Trophoblast cell (in vitro differentiated cells and primary cell): ENCODE results near the gene AVL9.
A peak's percentile ranks its signal among the peaks of the same experiment; 100 is the strongest.

Source experiments
- DNase-seq, 2 donors: peaks; one replicate each; pipeline ENCODE4 v3.0.0-alpha.2; 2016
- H2AFZ ChIP-seq: 2 replicates; pipeline ENCODE4 v1.6.1; 2013; ENCODE audit warnings: low read length, moderate library complexity, mild to moderate bottlenecking; ENCODE audit not compliant: insufficient read depth, poor library complexity
- H2AK5ac ChIP-seq: 2 replicates; pipeline ENCODE4 v1.6.1; 2013; ENCODE audit warnings: mild to moderate bottlenecking, low read length
- H2BK120ac ChIP-seq: 2 replicates; pipeline ENCODE4 v1.6.1; 2013; ENCODE audit warnings: low read length, mild to moderate bottlenecking, moderate library complexity; ENCODE audit not compliant: insufficient read depth, poor library complexity
- H2BK12ac ChIP-seq: 2 replicates; pipeline ENCODE4 v1.6.1; 2013; ENCODE audit warnings: mild to moderate bottlenecking, low read length, moderate library complexity
- H2BK5ac ChIP-seq: 2 replicates; pipeline ENCODE4 v1.6.1; 2013; ENCODE audit warnings: low read length, low read depth, moderate library complexity, mild to moderate bottlenecking; ENCODE audit not compliant: poor library complexity
- H3K14ac ChIP-seq: 2 replicates; pipeline ENCODE4 v1.6.1; 2013; ENCODE audit warnings: mild to moderate bottlenecking, low read length
- H3K18ac ChIP-seq: 2 replicates; pipeline ENCODE4 v1.6.1; 2013; ENCODE audit warnings: mild to moderate bottlenecking, low read length
- H3K23ac ChIP-seq: 2 replicates; pipeline ENCODE4 v1.6.1; 2013; ENCODE audit warnings: low read length
- H3K27ac ChIP-seq: 2 replicates; pipeline ENCODE4 v1.5.1; 2013; ENCODE audit warnings: low read depth, mild to moderate bottlenecking, inconsistent platforms, low read length, moderate library complexity
- H3K27me3 ChIP-seq: 2 replicates; pipeline ENCODE4 v1.6.1; 2013; ENCODE audit warnings: inconsistent platforms, mild to moderate bottlenecking, low read length, moderate library complexity; ENCODE audit not compliant: insufficient read depth
- H3K36me3 ChIP-seq, 2 experiments: 1 replicate in 1 of 2; 2 replicates in 1 of 2; pipeline ENCODE4 v1.6.1; 2013; ENCODE audit warnings: low read length in 2 of 2, mild to moderate bottlenecking in 2 of 2, moderate library complexity in 1 of 2; ENCODE audit not compliant: insufficient read depth in 2 of 2, control insufficient read depth in 1 of 2
- H3K4ac ChIP-seq: 2 replicates; pipeline ENCODE4 v1.6.1; 2013; ENCODE audit warnings: low read depth, mild to moderate bottlenecking, low read length, moderate library complexity
- H3K4me1 ChIP-seq, 2 experiments: 1 replicate in 1 of 2; 2 replicates in 1 of 2; pipeline ENCODE4 v1.6.1; 2013; ENCODE audit warnings: low read length in 2 of 2, mild to moderate bottlenecking in 2 of 2, moderate library complexity in 1 of 2; ENCODE audit not compliant: insufficient read depth in 2 of 2, control insufficient read depth in 1 of 2
- H3K4me2 ChIP-seq: 2 replicates; pipeline ENCODE4 v1.6.1; 2013; ENCODE audit warnings: inconsistent platforms, mild to moderate bottlenecking, low read length, moderate library complexity
- H3K4me3 ChIP-seq: 2 replicates; pipeline ENCODE4 v1.5.1; 2013; ENCODE audit warnings: mild to moderate bottlenecking, low read depth, low read length, inconsistent platforms
- H3K79me1 ChIP-seq: one replicate; pipeline ENCODE4 v1.6.1; 2013; ENCODE audit warnings: low read length
- H3K79me2 ChIP-seq: 2 replicates; pipeline ENCODE4 v1.6.1; 2013; ENCODE audit warnings: low read length, mild to moderate bottlenecking; ENCODE audit not compliant: control insufficient read depth, insufficient read depth, poor library complexity
- H3K9ac ChIP-seq: 2 replicates; pipeline ENCODE4 v1.6.1; 2013; ENCODE audit warnings: mild to moderate bottlenecking, low read length
- H3K9me3 ChIP-seq: 2 replicates; pipeline ENCODE4 v1.6.1; 2013; ENCODE audit warnings: low read depth, mild to moderate bottlenecking, control low read depth, inconsistent platforms, low read length; ENCODE audit not compliant: insufficient read depth
- H4K12ac ChIP-seq: 2 replicates; pipeline ENCODE4 v1.6.1; 2013; ENCODE audit warnings: low read depth, mild to moderate bottlenecking, low read length, moderate library complexity
- H4K8ac ChIP-seq: 2 replicates; pipeline ENCODE4 v1.6.1; 2013; ENCODE audit warnings: low read depth, mild to moderate bottlenecking, low read length, moderate library complexity
- H4K91ac ChIP-seq: one replicate; pipeline ENCODE4 v1.6.1; 2013; ENCODE audit warnings: low read depth, mild to moderate bottlenecking, low read length, moderate library complexity
- WGBS: extraction: QIAGEN DNeasy Blood & Tissue Kit; methylation state at CpG from one replicate; pipeline ENCODE4 v1.1.7; 2013; ENCODE audit warnings: missing lambda C conversion rate; ENCODE audit not compliant: insufficient read length, insufficient coverage; ENCODE audit errors: extremely low coverage; 5-methylcytosine and 5-hydroxymethylcytosine counted together

AVL9 gene

DNA sequence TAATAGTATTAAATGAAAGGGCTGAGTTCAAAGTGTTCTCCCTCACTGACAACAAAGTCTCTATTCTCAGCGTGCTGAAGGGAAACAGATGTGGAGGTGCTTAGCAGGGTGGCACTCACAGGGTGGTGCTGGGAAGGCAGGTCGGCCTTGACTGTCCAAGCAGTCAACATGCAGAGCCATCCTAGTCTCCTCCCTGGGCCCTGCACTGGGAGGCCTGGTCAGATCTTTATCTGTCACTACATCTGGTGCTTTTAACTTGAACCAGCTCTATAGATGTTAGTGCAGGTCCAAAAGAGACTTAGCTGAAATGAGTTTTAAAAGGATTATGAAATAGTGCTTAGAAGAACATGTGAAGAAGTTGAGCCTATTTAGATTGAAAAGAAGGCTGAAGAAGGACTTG, 82.1 kb downstream of the AVL9 start:
- no peak overlapping the region for H2AFZ ChIP-seq
- H3K9ac ChIP-seq: no peak overlapping the region
- no peaks in the 10 kb centered on the region for H3K79me1 ChIP-seq
- no peak overlapping the region for H3K4me2 ChIP-seq
- no CpG with 5 or more reads among the region's 2 CpGs for WGBS
- no peak overlapping the region for H2AK5ac ChIP-seq
- no peaks in the 10 kb centered on the region for H3K79me2 ChIP-seq
- no peaks in the 10 kb centered on the region for H3K9me3 ChIP-seq
- H3K4me1 ChIP-seq: peaks cover 0 to 2% of the 10 kb centered on the region in 2 experiments
- peaks cover 10% of the 10 kb centered on the region in 2 experiments for H3K36me3 ChIP-seq
- H2BK12ac ChIP-seq: no peak overlapping the region
- DNase-seq: no peak
- H2BK120ac ChIP-seq: no peak overlapping the region
- H3K4ac ChIP-seq: no peak overlapping the region
- no peak overlapping the region for H4K12ac ChIP-seq
- no peak overlapping the region for H3K14ac ChIP-seq
- H3K18ac ChIP-seq: no peak overlapping the region
- H3K23ac ChIP-seq: no peak overlapping the region
- H3K27ac ChIP-seq: no peak overlapping the region
- no peak overlapping the region for H2BK5ac ChIP-seq
- no peak overlapping the region for H3K4me3 ChIP-seq
- H4K91ac ChIP-seq: no peak overlapping the region
- H3K27me3 ChIP-seq: no peaks in the 10 kb centered on the region
- no peak overlapping the region for H4K8ac ChIP-seq

DNA sequence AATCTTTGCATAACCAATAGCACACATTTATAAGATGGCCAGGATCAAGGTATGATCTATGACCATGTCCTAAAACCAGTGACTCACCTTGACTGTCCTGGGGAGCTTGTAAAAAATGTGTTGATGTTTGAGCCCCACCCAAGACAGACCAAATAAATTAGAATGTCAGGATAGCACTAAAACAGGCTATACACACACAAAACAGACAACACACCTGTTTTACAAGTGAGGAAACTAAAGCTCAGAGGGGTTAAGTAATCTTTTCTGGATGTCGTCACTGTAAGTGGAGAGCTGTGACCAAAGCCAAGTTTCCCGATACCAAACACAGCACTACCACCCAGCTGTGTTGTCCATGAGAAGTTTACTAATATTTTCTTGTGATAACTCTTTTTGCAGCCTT, 84.5 kb downstream of the AVL9 start:
- Histone ChIP-seq H3K14ac (no peak overlapping the region), H2AFZ (no peak overlapping the region), H2BK12ac (no peak overlapping the region), H3K4me2 (no peak overlapping the region), H3K4me3 (no peak overlapping the region), H3K27ac (no peak overlapping the region), H3K79me1 (no peaks in the 10 kb centered on the region), H3K36me3 (peaks cover 15 to 17% of the 10 kb centered on the region in 2 experiments), H4K8ac (no peak overlapping the region), H2BK5ac (no peak overlapping the region), H3K79me2 (no peaks in the 10 kb centered on the region), H3K9me3 (no peaks in the 10 kb centered on the region), H3K27me3 (no peaks in the 10 kb centered on the region), H2AK5ac (no peak overlapping the region), H3K9ac (no peak overlapping the region), H3K18ac (no peak overlapping the region), H3K4me1 (peaks cover 0 to 2% of the 10 kb centered on the region in 2 experiments), H4K12ac (no peak overlapping the region), H2BK120ac (no peak overlapping the region), H3K23ac (no peak overlapping the region), H4K91ac (no peak overlapping the region), H3K4ac (no peak overlapping the region)
- no peak for DNase-seq
- WGBS: no CpG with 5 or more reads among the region's 2 CpGs

DNA sequence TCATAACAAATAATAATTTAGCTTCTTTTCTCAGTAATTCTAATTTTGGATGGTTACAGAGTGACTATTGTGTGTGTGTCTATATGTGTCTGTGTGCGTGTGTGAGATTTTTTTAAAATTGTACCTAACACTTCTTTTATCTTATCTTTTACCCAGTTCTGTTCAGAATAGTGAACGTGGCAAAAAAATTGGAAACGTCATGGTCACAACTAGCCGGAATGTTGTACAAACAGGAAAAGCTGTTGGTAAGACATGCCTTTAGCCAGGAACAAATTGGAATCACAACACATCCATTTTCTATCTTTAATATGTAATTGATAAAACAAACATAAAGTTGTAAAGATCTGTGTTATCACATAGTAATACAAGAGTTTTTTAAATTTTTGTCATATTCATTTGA, 85.4 kb downstream of the AVL9 start:
- Histone ChIP-seq H3K4ac (no peak overlapping the region), H4K8ac (no peak overlapping the region), H3K4me3 (no peak overlapping the region), H4K91ac (no peak overlapping the region), H3K79me1 (no peaks in the 10 kb centered on the region), H3K27ac (no peak overlapping the region), H2AFZ (no peak overlapping the region), H3K9ac (no peak overlapping the region), H3K9me3 (no peaks in the 10 kb centered on the region), H2BK5ac (no peak overlapping the region), H2AK5ac (no peak overlapping the region), H3K23ac (no peak overlapping the region), H2BK120ac (no peak overlapping the region), H3K18ac (no peak overlapping the region), H3K14ac (no peak overlapping the region), H3K79me2 (no peaks in the 10 kb centered on the region), H2BK12ac (no peak overlapping the region), H4K12ac (no peak overlapping the region), H3K36me3 (peaks cover 15 to 17% of the 10 kb centered on the region in 2 experiments), H3K4me2 (no peak overlapping the region), H3K27me3 (no peaks in the 10 kb centered on the region), H3K4me1 (peaks cover 0 to 2% of the 10 kb centered on the region in 2 experiments)
- DNase-seq: peak in 1 of 2 donors; percentile 62
- WGBS: no CpG with 5 or more reads among the region's 4 CpGs

DNA sequence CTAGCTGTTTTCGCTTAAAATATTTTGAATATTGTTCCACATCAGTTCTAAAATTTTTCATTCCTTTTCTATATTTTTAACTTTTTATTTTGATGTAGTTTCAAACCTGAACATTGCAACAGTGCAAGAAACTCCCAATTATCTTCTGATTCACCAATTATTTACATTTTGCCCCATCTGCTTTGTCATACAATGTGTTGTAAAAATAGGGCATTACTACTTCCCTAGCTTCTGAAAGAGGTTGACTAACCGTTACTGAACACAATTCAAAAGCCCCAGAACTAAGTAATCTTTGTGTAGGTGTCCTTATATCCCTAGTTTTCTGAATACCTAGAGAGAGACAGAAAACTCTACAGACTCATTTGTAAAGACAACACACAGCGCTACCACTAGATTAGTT, 86.7 kb downstream of the AVL9 start:
- H2BK5ac ChIP-seq: no peak overlapping the region
- H3K79me1 ChIP-seq: no peaks in the 10 kb centered on the region
- H3K4ac ChIP-seq: no peak overlapping the region
- H3K4me1 ChIP-seq: peaks cover 0 to 8% of the 10 kb centered on the region in 2 experiments
- H2BK12ac ChIP-seq: no peak overlapping the region
- no peak overlapping the region for H2AFZ ChIP-seq
- H3K9ac ChIP-seq: no peak overlapping the region
- no peak overlapping the region for H3K18ac ChIP-seq
- no peak overlapping the region for H4K91ac ChIP-seq
- H3K23ac ChIP-seq: no peak overlapping the region
- H3K4me2 ChIP-seq: no peak overlapping the region
- H4K8ac ChIP-seq: no peak overlapping the region
- peaks cover 18 to 26% of the 10 kb centered on the region in 2 experiments for H3K36me3 ChIP-seq
- no peak overlapping the region for H3K4me3 ChIP-seq
- no peak for DNase-seq
- no peaks in the 10 kb centered on the region for H3K9me3 ChIP-seq
- no peaks in the 10 kb centered on the region for H3K27me3 ChIP-seq
- H2BK120ac ChIP-seq: no peak overlapping the region
- no peak overlapping the region for H4K12ac ChIP-seq
- WGBS: no CpG with 5 or more reads among the region's 3 CpGs
- no peak overlapping the region for H3K14ac ChIP-seq
- no peaks in the 10 kb centered on the region for H3K79me2 ChIP-seq
- H2AK5ac ChIP-seq: no peak overlapping the region
- H3K27ac ChIP-seq: no peak overlapping the region
